Measurements from ENCODE around the gene NPC1L1.

The NPC1L1 gene

GRCh38 chr7:44489955-44490350 is 51.2 kb downstream of the NPC1L1 start:
- Histone ChIP-seq H3K27me3 (replicated peaks) (no peaks in the 10 kb centered on the region), H3K4me3 (ENCODE audit: low read depth, low read length) (peak overlapping the region; percentile 76), H3K36me3 (replicated peaks) (peaks cover 2% of the 10 kb centered on the region), H3K27ac (peak overlapping the region; percentile 99)
- no peak for TF ChIP-seq CTCF (IDR thresholded peaks at IDR 0.05; ENCODE audit: low read depth, low read length, missing control alignments)
- in situ Hi-C loops (cut with HindIII; ENCODE audit: low pct_ligation_motif_present, low sequenced_read_pairs), result loop anchor here (25.0 kb wide), 1 partner anchor 253 kb away; no protein-coding TSS in a partner anchor
- DNase-seq, result peak; percentile 10

GRCh38 chr7:44488955-44489354 is 52.2 kb downstream of the NPC1L1 start:
- H3K27ac ChIP-seq, result no peak overlapping the region
- no peaks in the 10 kb centered on the region for H3K27me3 ChIP-seq (replicated peaks)
- no peak for TF ChIP-seq CTCF (IDR thresholded peaks at IDR 0.05; ENCODE audit: low read depth, low read length, missing control alignments)
- in situ Hi-C loops (cut with HindIII; ENCODE audit: low pct_ligation_motif_present, low sequenced_read_pairs), result loop anchor here (25.0 kb wide), 1 partner anchor 252 kb away; no protein-coding TSS in a partner anchor
- DNase-seq, result no peak
- H3K36me3 ChIP-seq (replicated peaks), result peaks cover 11% of the 10 kb centered on the region
- peak overlapping the region; percentile 76 for H3K4me3 ChIP-seq (ENCODE audit: low read depth, low read length)

- no peak for DNase-seq
- no peak overlapping the region for H3K27ac ChIP-seq
- no peaks in the 10 kb centered on the region for H3K27me3 ChIP-seq (replicated peaks)
- TF ChIP-seq CTCF (IDR thresholded peaks at IDR 0.05; ENCODE audit: low read depth, low read length, missing control alignments), result peak; percentile 10
- in situ Hi-C loops (cut with HindIII; ENCODE audit: low pct_ligation_motif_present, low sequenced_read_pairs), result loop anchor here (25.0 kb wide), 1 partner anchor 249 kb away; no protein-coding TSS in a partner anchor
- H3K4me3 ChIP-seq (ENCODE audit: low read depth, low read length), result no peak overlapping the region
- peaks cover 33% of the 10 kb centered on the region for H3K36me3 ChIP-seq (replicated peaks)
These were observed 54.4 kb downstream of the NPC1L1 start for GRCh38 chr7:44486693-44487092.

- in situ Hi-C loops (cut with HindIII; ENCODE audit: low pct_ligation_motif_present, low sequenced_read_pairs), result loop anchor here (25.0 kb wide), 1 partner anchor 249 kb away; no protein-coding TSS in a partner anchor
- no peak for DNase-seq
- H3K36me3 ChIP-seq (replicated peaks), result peaks cover 40% of the 10 kb centered on the region
- no peaks in the 10 kb centered on the region for H3K27me3 ChIP-seq (replicated peaks)
- no peak overlapping the region for H3K27ac ChIP-seq
- H3K4me3 ChIP-seq (ENCODE audit: low read depth, low read length), result no peak overlapping the region
- TF ChIP-seq CTCF (IDR thresholded peaks at IDR 0.05; ENCODE audit: low read depth, low read length, missing control alignments), result no peak
These were observed 55.1 kb downstream of the NPC1L1 start for GRCh38 chr7:44486001-44486400.

- in situ Hi-C loops (cut with HindIII; ENCODE audit: low pct_ligation_motif_present, low sequenced_read_pairs), result loop anchor here (25.0 kb wide), 1 partner anchor 247 kb away; no protein-coding TSS in a partner anchor
- TF ChIP-seq CTCF (IDR thresholded peaks at IDR 0.05; ENCODE audit: low read depth, low read length, missing control alignments), result no peak
- no peaks in the 10 kb centered on the region for H3K27me3 ChIP-seq (replicated peaks)
- DNase-seq, result no peak
- H3K4me3 ChIP-seq (ENCODE audit: low read depth, low read length), result no peak overlapping the region
- peaks cover 44% of the 10 kb centered on the region for H3K36me3 ChIP-seq (replicated peaks)
- H3K27ac ChIP-seq, result no peak overlapping the region
These were observed 56.4 kb downstream of the NPC1L1 start for GRCh38 chr7:44484482-44485313.

Measured in brain microvascular endothelial cell (primary cell).